Body of pancreas (tissue), 4 donors: ENCODE measurements around the gene AK6. TPM values are rescaled to one million over a fixed set of nuclear protein-coding genes. Genes with fewer than 3 reads are reported as not detected.
A peak's percentile ranks its signal among the peaks of the same experiment; 100 is the strongest.

ENCODE experiments used
- ATAC-seq: fragments of 150-250 bp; one replicate; pipeline ENCODE4 v1.9.1; 2016
- DNase-seq, 4 donors: peaks; one replicate each; pipeline ENCODE4 v3.0.0-alpha.2; 2019
- H3K27ac ChIP-seq, 4 donors: fragments of 200-600 bp; sonication (generic); 1 replicate in 3 of 4; 2 replicates in 1 of 4; pipeline versions ENCODE4 v1.5.1 to v1.6.1; 2016 to 2019; ENCODE audit warnings: mild to moderate bottlenecking in 1 of 4, mixed read lengths in 1 of 4, moderate library complexity in 1 of 4
- H3K27me3 ChIP-seq, 2 donors: fragments of 200-600 bp; sonication (generic); one replicate each; pipeline ENCODE4 v1.6.0; 2016; ENCODE audit warnings: mild to moderate bottlenecking in 1 of 2
- H3K36me3 ChIP-seq, 2 donors: fragments of 200-600 bp; sonication (generic); replicated peaks in 1 of 2; 2 replicates each; pipeline ENCODE4 v1.5.1; 2016; ENCODE audit warnings: low read depth in 2 of 2; ENCODE audit not compliant: insufficient read depth in 1 of 2
- H3K4me1 ChIP-seq: fragments of 200-600 bp; sonication (generic); one replicate; pipeline ENCODE4 v1.6.0; 2016
- H3K4me3 ChIP-seq, 2 donors: fragments of 200-600 bp; sonication (generic); 1 replicate in 1 of 2; 2 replicates in 1 of 2; pipeline ENCODE4 v1.5.1; 2016 to 2019
- H3K9me3 ChIP-seq, 3 donors: fragments of 200-600 bp; sonication (generic); 1 replicate in 2 of 3; 2 replicates in 1 of 3; pipeline ENCODE4 v1.5.1; 2016
- CTCF ChIP-seq, 7 experiments: fragments of 450-650 bp in 4 of 7; fragments of 200-600 bp in 3 of 7; sonication (generic) in 3 of 7; IDR thresholded peaks; one replicate each; pipeline ENCODE4 v1.5.1; 2016 to 2019; ENCODE audit warnings: antibody characterized with exemption in 7 of 7
- POLR2A ChIP-seq, 3 donors: fragments of 450-650 bp; IDR thresholded peaks; one replicate each; pipeline ENCODE4 v1.6.1; 2016; ENCODE audit warnings: antibody characterized with exemption in 3 of 3, mild to moderate bottlenecking in 2 of 3
- WGBS, 2 donors: methylation state at CpG; one replicate each; pipeline ENCODE4 v1.1.5; 2017; 5-methylcytosine and 5-hydroxymethylcytosine counted together
- intact Hi-C: fragments of 100-400 bp; cut with DNase I; formaldehyde crosslinking; loops from one replicate; pipeline ENCODE4 v1.15.1; 2023
- total RNA-seq, 2 donors: library from RNA; depleted of rRNA; stranded (reverse); fragments of >200 nt; gene quantifications; one replicate each; pipeline ENCODE4 v1.1.0, GENCODE V29; 2016

AK6 gene
- total RNA-seq = 10 to 100 TPM in 1 of 2 donors, 1 to 10 TPM in 1; 8.3 to 17.1 TPM

- Histone ChIP-seq H3K36me3 (peaks cover 4 to 9% of the 10 kb centered on the region in 2 donors), H3K4me3 (peak within 1 kb of the TSS; percentile 62 to 81), H3K27ac (peak within 1 kb of the TSS; percentile 91 to 100 (median 98)), H3K27me3 (no peaks in the 10 kb centered on the region), H3K4me1 (peaks cover 25% of the 10 kb centered on the region), H3K9me3 (no peaks in the 10 kb centered on the region)
- TF ChIP-seq POLR2A (IDR thresholded peaks at IDR 0.05) = peak; percentile 61 to 86 (median 84)
- TF ChIP-seq CTCF (IDR thresholded peaks at IDR 0.05) = no peak
- intact Hi-C loops = no loop called here
- DNase-seq (peak; percentile 92 to 96 (median 92)), ATAC-seq (peak; percentile 97)
- 0 to 1% methylated on average over 3 to 63 of the region's 66 CpGs for WGBS, 2 donors
Observed at GRCh38 chr5:69369340-69370121, at the start of gene AK6, which contains the start of the genes RAD17 and TAF9. Gene AK6, minus strand, starts transcription at chr5:69369520. Its CDS starts 30 bp downstream, at chr5:69369490. Gene RAD17, plus strand, starts transcription at chr5:69369818. Its CDS starts 2,391 bp downstream, at chr5:69372209. Gene TAF9, minus strand, starts transcription at chr5:69369520. Its CDS starts 3,783 bp downstream, at chr5:69365737.

GRCh38 chr5:69418554-69418953, 49.2 kb upstream of the AK6 start:
- Histone ChIP-seq H3K9me3 (no peaks in the 10 kb centered on the region), H3K27me3 (no peaks in the 10 kb centered on the region), H3K36me3 (no peaks in the 10 kb centered on the region), H3K4me1 (peaks cover 33% of the 10 kb centered on the region), H3K27ac (no peak overlapping the region), H3K4me3 (no peak overlapping the region)
- intact Hi-C loops = no loop called here
- WGBS, 2 donors = 93 to 96% methylated on average over 3 of the region's 3 CpGs
- TF ChIP-seq POLR2A (IDR thresholded peaks at IDR 0.05) (no peak), CTCF (IDR thresholded peaks at IDR 0.05) (no peak)
- ATAC-seq = no peak
- no peak for DNase-seq

- H3K36me3 ChIP-seq = no peaks in the 10 kb centered on the region
- H3K4me3 ChIP-seq = peak overlapping the region in 1 of 2 donors; percentile 57
- DNase-seq (no peak), ATAC-seq (no peak)
- peak overlapping the region in 1 of 4 donors; percentile 98 for H3K27ac ChIP-seq
- no peaks in the 10 kb centered on the region for H3K9me3 ChIP-seq
- intact Hi-C loops = no loop called here
- TF ChIP-seq CTCF (IDR thresholded peaks at IDR 0.05) (no peak), POLR2A (IDR thresholded peaks at IDR 0.05) (no peak)
- H3K27me3 ChIP-seq = no peaks in the 10 kb centered on the region
- peaks cover 33% of the 10 kb centered on the region for H3K4me1 ChIP-seq
Observed at GRCh38 chr5:69416699-69417098, 47.4 kb upstream of the AK6 start.

- intact Hi-C loops = no loop called here
- H3K4me1 ChIP-seq = peaks cover 33% of the 10 kb centered on the region
- H3K27me3 ChIP-seq = no peaks in the 10 kb centered on the region
- peak overlapping the region; percentile 91 to 98 (median 95) for H3K27ac ChIP-seq
- DNase-seq (peak in 1 of 4 donors; percentile 16), ATAC-seq (no peak)
- no peaks in the 10 kb centered on the region for H3K9me3 ChIP-seq
- peak overlapping the region in 1 of 2 donors; percentile 57 for H3K4me3 ChIP-seq
- TF ChIP-seq POLR2A (IDR thresholded peaks at IDR 0.05) (no peak), CTCF (IDR thresholded peaks at IDR 0.05) (no peak)
- WGBS, 2 donors = 19 to 24% methylated on average over 6 of the region's 6 CpGs
- no peaks in the 10 kb centered on the region for H3K36me3 ChIP-seq
Observed at GRCh38 chr5:69416180-69416579, 46.9 kb upstream of the AK6 start.
